ENCODE measurements around the gene DOCK6. TPM values are rescaled to one million over a fixed set of nuclear protein-coding genes. Genes with fewer than 3 reads are reported as not detected.

Gene DOCK6
- total RNA-seq, 1 experiment from 2014 or later, result 19.4 TPM

DNA sequence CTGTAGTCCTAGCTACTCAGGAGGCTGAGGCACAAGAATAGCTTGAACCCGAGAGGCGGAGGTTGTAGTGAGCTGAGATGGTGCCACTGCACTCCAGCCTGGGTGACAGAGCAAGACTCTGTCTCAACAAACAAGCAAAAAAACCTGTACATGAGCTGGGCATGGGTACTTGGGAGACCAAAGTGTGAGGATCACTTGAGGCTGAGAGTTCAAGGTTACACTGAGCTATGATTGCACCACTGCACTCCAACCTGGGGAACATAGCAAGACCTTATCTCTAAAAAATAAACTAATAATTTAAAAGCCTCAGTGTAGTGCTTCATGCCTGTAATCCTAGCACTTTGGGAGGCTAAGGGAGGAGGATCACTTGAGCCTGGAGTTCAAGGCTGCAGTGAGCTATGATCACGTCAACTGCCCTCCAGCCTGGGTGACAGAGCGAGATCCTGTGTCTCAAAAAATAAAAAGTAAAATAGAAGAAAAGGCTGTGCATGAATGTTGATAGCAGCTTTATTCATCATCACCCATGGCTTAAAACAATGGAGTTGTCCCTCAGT, 12.3 kb upstream of the DOCK6 start:
- ChIA-PET CTCF (interaction anchor here (0.6 to 0.7 kb wide), 2 partner anchors 67 to 311 kb away, joined by 3 read pairs; no protein-coding TSS in a partner anchor), POLR2A (no interaction called here)
- no TSS peak for BruUV-seq (replicated peaks)
- intact Hi-C loops (cut with micrococcal nuclease; ENCODE audit: unreplicated experiment), result no loop called here
- no peaks in the 10 kb centered on the region for H3K4me1 ChIP-seq (ENCODE audit: control insufficient read depth, insufficient read depth, low read length)
- ATAC-seq (no peak), DNase-seq (ENCODE audit: low read depth, low spot score) (no peak)
- TF ChIP-seq TCF7L2 (IDR thresholded peaks at IDR 0.05; ENCODE audit: low read depth, low read length) (no peak), SIN3A (IDR thresholded peaks at IDR 0.05; ENCODE audit: borderline replicate concordance, insufficient read depth, low read depth, low read length) (no peak), POLR2AphosphoS5 (IDR thresholded peaks at IDR 0.05; ENCODE audit: low read depth, low read length) (no peak)
- TF ChIP-seq, protein P1, sequence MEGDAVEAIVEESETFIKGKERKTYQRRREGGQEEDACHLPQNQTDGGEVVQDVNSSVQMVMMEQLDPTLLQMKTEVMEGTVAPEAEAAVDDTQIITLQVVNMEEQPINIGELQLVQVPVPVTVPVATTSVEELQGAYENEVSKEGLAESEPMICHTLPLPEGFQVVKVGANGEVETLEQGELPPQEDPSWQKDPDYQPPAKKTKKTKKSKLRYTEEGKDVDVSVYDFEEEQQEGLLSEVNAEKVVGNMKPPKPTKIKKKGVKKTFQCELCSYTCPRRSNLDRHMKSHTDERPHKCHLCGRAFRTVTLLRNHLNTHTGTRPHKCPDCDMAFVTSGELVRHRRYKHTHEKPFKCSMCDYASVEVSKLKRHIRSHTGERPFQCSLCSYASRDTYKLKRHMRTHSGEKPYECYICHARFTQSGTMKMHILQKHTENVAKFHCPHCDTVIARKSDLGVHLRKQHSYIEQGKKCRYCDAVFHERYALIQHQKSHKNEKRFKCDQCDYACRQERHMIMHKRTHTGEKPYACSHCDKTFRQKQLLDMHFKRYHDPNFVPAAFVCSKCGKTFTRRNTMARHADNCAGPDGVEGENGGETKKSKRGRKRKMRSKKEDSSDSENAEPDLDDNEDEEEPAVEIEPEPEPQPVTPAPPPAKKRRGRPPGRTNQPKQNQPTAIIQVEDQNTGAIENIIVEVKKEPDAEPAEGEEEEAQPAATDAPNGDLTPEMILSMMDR (IDR thresholded peaks at IDR 0.05), result no peak
- H3K9me3 ChIP-seq (ENCODE audit: control insufficient read depth, insufficient read depth, low read depth, low read length), result no peaks in the 10 kb centered on the region
- no peaks in the 10 kb centered on the region for H3K27me3 ChIP-seq (ENCODE audit: control insufficient read depth, insufficient read depth, low read length)
- no peak overlapping the region for H3K4me3 ChIP-seq (ENCODE audit: low read depth in 2 of 2, low read length in 2 of 2)
- H3K27ac ChIP-seq (ENCODE audit: low read length), result no peak overlapping the region
- no peaks in the 10 kb centered on the region for H3K36me3 ChIP-seq (ENCODE audit: control insufficient read depth, insufficient read depth, low read length)
- in situ Hi-C loops (cut with HindIII; ENCODE audit: low pct_unique_long_range_greater_than_20kb, low sequenced_read_pairs), result no loop called here

DNA sequence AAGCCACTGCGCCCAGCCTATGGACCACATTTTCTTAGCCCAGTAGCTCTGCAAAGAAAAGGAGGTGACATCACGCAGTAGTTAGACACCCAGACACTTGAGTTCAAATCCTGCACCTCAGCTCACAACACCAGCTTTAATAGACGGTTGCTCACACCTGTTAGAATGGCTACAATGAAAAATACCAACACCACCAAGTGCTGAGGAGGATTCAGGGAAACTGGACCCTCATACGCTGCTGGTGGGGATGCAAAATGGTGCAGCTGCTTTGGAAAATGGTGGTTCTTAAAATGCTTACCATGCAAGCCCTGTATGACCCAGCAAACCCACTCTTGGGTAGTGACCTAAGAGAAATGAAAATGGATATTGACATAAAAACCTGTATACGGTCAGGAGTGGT, 11.7 kb upstream of the DOCK6 start:
- in situ Hi-C loops (cut with HindIII; ENCODE audit: low pct_unique_long_range_greater_than_20kb, low sequenced_read_pairs) (no loop called here), intact Hi-C loops (cut with micrococcal nuclease; ENCODE audit: unreplicated experiment) (no loop called here)
- Histone ChIP-seq H3K4me3 (ENCODE audit: low read depth in 2 of 2, low read length in 2 of 2) (no peak overlapping the region), H3K27me3 (ENCODE audit: control insufficient read depth, insufficient read depth, low read length) (no peaks in the 10 kb centered on the region), H3K27ac (ENCODE audit: low read length) (no peak overlapping the region), H3K9me3 (ENCODE audit: control insufficient read depth, insufficient read depth, low read depth, low read length) (no peaks in the 10 kb centered on the region), H3K4me1 (ENCODE audit: control insufficient read depth, insufficient read depth, low read length) (no peaks in the 10 kb centered on the region), H3K36me3 (ENCODE audit: control insufficient read depth, insufficient read depth, low read length) (no peaks in the 10 kb centered on the region)
- ChIA-PET POLR2A (no interaction called here), CTCF (no interaction called here)
- TF ChIP-seq, protein P2, sequence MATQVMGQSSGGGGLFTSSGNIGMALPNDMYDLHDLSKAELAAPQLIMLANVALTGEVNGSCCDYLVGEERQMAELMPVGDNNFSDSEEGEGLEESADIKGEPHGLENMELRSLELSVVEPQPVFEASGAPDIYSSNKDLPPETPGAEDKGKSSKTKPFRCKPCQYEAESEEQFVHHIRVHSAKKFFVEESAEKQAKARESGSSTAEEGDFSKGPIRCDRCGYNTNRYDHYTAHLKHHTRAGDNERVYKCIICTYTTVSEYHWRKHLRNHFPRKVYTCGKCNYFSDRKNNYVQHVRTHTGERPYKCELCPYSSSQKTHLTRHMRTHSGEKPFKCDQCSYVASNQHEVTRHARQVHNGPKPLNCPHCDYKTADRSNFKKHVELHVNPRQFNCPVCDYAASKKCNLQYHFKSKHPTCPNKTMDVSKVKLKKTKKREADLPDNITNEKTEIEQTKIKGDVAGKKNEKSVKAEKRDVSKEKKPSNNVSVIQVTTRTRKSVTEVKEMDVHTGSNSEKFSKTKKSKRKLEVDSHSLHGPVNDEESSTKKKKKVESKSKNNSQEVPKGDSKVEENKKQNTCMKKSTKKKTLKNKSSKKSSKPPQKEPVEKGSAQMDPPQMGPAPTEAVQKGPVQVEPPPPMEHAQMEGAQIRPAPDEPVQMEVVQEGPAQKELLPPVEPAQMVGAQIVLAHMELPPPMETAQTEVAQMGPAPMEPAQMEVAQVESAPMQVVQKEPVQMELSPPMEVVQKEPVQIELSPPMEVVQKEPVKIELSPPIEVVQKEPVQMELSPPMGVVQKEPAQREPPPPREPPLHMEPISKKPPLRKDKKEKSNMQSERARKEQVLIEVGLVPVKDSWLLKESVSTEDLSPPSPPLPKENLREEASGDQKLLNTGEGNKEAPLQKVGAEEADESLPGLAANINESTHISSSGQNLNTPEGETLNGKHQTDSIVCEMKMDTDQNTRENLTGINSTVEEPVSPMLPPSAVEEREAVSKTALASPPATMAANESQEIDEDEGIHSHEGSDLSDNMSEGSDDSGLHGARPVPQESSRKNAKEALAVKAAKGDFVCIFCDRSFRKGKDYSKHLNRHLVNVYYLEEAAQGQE (IDR thresholded peaks at IDR 0.05; ENCODE audit: insufficient read depth in 1 of 2, low read depth in 2 of 2, low read length in 1 of 2), result no peak
- TF ChIP-seq, protein P1 (IDR thresholded peaks at IDR 0.05), result no peak
- TF ChIP-seq POLR2AphosphoS5 (IDR thresholded peaks at IDR 0.05; ENCODE audit: low read depth, low read length) (no peak), SIN3A (IDR thresholded peaks at IDR 0.05; ENCODE audit: borderline replicate concordance, insufficient read depth, low read depth, low read length) (no peak), TCF7L2 (IDR thresholded peaks at IDR 0.05; ENCODE audit: low read depth, low read length) (no peak)
- DNase-seq (ENCODE audit: low read depth, low spot score) (no peak), ATAC-seq (no peak)
- no TSS peak for BruUV-seq (replicated peaks)
